ENCODE data around the gene ATG3.
"Not testable (repeated sequence)": the region's sequence is repeated elsewhere in the genome, so short reads cannot be mapped to it uniquely, and the experiment has no call there.

Gene ATG3

DNA sequence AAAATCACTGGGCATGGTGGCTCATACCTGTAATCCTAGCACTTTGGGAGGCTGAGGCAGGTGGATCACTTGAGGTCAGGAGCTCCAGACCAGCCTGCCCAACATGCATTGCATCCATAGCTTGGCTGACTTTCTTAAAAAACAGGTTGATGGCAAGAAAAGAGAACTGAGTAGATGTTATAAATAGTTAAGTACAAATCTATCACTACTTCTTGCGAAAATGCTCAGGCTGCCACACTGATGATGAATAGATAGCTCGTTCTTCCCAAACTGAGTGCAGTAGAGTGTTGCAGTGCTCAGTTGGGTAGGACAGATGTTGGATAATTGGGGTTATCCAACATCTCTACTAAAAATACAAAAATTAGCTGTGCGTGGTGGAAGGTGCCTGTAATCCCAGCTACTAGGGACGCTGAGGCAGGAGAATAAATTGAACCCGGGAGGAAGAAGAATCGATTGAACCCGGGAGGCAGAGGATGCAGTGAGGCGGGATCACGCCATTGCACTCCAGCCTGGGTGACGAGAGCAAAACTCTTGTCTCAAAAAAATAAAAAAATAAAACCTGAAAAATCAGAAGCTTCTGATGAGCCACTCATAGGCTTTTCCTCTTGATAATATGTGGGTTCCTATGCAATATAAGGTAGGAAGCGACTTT, 63.7 kb downstream of the ATG3 start:
- no peak for DNase-seq

DNA sequence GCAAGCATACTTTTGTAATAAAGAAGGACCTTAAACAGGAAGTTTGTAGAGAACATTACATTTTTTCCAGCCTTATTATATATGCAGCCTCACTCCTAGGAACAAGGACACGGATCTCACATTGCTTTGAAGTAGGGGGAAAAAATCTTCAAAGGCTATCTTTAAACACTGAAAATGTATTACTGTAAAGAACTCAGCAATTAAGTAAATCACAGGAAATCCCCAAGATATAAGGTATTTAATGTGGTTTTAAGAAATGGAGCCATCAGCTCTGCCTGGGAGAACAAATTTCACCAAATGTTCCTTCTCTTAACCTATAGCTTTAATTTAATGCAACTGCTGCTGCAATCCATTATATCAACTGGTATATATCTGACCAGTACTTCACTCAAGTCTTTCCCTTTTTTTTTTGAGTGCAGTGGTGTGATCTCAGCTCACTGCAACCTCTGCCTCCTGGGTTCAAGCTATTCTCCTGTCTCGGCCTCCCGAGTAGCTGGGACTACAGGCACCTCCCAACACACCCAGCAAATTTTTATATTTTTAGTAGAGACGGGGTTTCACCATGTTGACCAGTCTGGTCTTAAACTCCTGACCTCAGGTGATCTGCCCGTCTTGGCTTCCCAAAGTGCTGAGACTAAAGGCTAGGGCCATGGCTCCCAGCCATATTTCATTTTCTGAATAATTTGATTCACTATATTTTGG, 65.2 kb downstream of the ATG3 start:
- no peak for DNase-seq

DNA sequence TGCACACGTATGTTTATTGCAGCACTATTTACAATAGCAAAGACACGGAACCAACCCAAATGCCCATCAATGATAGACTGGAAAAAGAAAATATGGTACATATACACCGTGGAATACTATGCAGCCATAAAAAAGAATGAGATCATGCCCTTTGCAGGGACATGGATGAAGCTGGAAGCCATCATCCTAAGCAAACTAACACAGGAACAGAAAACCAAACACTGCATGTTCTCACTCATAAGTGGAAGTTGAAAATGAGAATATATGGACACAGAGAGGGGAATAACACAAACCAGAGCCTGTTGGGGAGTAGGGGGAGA, 67.4 kb downstream of the ATG3 start:
- DNase-seq: not testable (repeated sequence)

DNA sequence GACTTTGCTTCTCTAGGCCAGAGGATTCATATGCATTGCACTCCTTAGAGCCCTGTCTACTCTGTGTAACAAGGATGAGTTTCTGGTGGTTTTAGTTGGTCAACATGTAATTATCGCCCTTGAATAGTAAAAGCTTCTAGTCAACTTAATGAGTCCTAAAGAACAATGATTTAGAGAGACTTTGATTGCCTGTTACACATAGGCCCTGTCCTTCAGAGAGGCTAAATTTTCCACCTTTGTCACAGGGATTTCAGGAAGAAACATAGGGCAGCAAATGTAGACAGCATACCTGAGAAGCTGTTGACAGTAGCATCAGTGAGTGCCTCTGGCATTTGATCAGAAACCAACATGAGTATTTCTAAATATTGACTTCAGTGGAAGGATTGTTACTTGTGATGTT, 69.6 kb downstream of the ATG3 start:
- DNase-seq: no peak

DNA sequence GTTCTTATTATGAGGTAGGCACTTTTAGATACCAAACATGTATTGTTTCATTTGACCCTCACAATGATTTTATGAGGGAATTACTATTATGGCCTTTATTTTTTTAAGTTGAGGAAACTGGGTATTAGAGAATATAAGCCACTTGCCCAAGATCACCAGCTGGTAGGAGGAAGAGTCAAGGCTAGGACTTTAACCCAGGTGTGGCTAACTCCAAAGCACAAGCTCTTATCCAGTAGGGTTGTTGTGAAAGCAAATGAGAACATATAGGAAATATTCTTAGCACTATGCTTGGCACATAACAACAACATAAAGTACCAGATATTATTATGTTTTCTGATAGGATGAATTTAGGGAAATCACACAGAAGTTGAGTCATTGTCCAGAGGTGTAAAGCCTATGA, 70.4 kb downstream of the ATG3 start:
- DNase-seq: no peak

DNA sequence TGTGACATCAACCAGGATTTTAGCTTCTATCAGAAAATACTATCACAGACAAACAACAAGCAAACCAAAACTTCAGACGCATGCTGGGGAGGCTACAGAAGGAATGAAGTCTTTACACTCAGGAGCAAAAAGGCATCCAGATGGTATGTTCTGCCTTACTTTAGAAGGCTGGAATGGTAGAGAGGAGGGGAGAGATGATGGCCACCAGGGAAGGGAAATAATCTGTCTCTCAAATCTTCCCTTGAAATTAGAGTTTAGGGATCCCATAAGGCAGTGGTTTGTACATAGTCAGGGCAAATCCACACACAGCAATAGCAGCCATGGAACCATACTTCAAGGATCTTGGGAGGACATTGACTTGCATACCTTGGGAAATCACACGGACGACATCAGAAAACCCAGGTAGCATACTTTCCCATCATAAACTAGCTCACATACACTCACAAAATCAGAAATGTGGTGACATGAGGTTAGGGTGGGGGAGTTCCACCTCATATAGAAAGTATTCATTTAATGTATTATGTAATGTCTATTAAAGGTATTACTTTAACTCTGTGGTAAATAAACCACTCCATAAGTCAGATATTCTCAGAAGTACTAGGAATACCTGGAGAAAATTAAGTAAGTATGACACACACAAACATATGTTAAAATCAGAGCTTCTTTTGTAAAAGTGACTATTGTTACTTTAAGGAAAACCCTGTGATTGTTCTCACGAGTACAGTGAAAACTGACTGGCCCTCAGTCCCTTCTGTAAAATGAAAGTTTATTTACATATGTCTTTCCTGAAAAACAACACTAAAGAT, 71.9 kb downstream of the ATG3 start:
- DNase-seq: no peak

DNA sequence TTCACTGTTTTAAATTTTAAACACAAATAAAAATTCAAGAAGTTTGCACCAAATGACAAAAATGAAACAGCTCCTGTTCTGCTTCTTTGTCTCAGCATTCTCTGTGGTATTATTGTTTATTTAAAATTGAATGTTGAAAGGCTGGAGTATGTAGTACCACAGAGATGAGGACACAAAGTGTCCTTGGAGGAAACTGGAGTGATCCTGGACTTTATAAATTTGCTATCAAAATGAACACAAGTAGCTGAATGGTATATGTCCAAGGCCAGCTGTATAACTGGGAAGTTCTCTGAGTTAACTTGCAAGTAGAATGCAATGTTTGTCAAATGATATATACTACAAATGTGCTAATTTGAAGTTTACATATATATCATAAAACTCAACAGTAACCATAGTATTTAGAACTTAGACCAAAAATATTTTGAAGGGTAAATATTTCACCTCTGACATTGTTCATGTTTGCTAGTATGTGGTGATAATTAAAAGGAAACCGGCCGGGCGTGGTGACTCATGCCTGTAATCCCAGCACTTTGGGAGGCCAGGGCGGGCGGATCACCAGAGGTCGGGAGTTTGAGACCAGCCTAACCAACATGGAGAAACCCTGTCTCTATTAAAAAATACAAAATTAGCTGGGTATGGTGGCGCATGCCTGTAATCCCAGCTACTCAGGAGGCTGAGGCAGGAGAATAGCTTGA, 74.8 kb downstream of the ATG3 start:
- DNase-seq: no peak

DNA sequence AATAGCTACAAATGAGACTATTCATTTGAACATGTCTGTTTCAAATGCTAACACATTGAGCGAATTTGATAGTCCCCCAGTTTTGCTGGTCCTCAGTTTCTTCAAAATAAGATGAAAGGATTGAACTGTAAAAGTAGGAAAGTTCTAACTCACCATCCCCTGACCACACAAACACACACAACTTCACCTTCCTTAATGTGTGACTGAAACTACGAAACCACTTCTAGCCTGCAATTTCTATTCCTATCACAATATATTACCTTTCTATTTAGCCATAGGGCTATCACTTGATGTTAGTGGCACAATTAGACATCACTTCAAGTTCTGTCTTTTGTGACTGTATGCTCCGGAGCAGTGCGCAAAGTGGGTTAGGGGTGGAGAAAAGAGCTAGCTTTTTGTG, 77.4 kb downstream of the ATG3 start:
- no peak for DNase-seq

DNA sequence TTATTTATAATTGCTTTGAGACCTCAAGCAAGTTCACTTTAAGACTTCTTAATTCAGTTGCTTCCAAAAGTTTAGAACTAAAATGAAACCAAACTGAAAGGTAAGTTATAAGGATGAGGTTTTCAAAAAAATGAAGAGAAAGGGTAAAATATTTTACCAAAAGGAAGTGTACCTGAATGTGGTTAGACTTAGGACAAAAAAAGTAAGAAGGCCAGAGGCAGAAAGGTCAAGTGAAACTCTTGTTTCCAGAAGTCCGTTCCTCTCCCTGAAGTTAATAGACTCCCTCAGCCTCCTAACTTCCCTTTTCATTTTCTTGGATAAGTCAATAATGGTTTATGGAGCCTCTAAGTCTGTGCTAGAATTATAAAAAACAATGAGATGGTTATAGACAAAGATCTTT, 79.1 kb downstream of the ATG3 start:
- DNase-seq: no peak
